DND-41 (cell line): Measurements from ENCODE around the gene CLINT1.

Source experiments
- EZH2 ChIP-seq: IDR thresholded peaks from 3 replicates; pipeline ENCODE4 v1.6.1; 2012; ENCODE audit warnings: borderline replicate concordance, low read depth, mild to moderate bottlenecking, moderate library complexity, low read length, inconsistent platforms; ENCODE audit not compliant: severe bottlenecking
- TF ChIP-seq, protein P1 (sequence below): IDR thresholded peaks from 2 replicates; pipeline ENCODE4 v1.5.1; 2012; ENCODE audit warnings: borderline replicate concordance, low read length, moderate library complexity, mild to moderate bottlenecking; ENCODE audit not compliant: poor library complexity, severe bottlenecking; ENCODE audit errors: extremely low read depth

DNA sequence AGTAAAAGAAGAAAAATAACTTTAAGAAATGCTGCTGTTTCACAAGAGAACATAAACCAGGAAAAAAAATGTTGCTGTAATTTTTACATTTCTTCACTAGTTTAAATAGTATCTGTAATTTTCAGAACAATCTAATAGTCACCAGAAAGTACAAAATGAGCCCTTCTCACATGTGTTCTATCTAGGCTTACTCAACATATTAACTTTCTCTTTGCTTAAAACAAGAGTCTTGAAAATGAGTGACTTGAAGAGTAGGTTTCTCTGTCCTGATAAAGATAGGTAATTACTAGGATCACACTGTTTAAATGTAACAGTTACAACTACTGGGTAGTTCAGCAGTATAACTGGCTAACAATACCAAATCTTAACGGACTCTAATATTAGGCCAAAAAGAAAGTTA, 37.5 kb downstream of the CLINT1 start:
- TF ChIP-seq, protein P1, sequence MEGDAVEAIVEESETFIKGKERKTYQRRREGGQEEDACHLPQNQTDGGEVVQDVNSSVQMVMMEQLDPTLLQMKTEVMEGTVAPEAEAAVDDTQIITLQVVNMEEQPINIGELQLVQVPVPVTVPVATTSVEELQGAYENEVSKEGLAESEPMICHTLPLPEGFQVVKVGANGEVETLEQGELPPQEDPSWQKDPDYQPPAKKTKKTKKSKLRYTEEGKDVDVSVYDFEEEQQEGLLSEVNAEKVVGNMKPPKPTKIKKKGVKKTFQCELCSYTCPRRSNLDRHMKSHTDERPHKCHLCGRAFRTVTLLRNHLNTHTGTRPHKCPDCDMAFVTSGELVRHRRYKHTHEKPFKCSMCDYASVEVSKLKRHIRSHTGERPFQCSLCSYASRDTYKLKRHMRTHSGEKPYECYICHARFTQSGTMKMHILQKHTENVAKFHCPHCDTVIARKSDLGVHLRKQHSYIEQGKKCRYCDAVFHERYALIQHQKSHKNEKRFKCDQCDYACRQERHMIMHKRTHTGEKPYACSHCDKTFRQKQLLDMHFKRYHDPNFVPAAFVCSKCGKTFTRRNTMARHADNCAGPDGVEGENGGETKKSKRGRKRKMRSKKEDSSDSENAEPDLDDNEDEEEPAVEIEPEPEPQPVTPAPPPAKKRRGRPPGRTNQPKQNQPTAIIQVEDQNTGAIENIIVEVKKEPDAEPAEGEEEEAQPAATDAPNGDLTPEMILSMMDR: no peak
- TF ChIP-seq EZH2: no peak
